WTC11 (cell line): ENCODE data around the gene FMO2.

Source experiments
- TP53 ChIP-seq: sonication (generic); formaldehyde crosslinking; IDR thresholded peaks from 2 replicates; pipeline ENCODE4 v1.8.1; 2023; ENCODE audit warnings: mild to moderate bottlenecking, missing genetic modification reagents
- TF ChIP-seq, protein P1 (sequence below): fragments of 200-600 bp; IDR thresholded peaks from 2 replicates; pipeline ENCODE4 v1.8.0; 2022; ENCODE audit warnings: antibody characterized with exemption
- TF ChIP-seq, protein P2 (sequence below): sonication (generic); formaldehyde crosslinking; IDR thresholded peaks from 2 replicates; pipeline ENCODE4 v1.8.0; 2022; ENCODE audit warnings: mild to moderate bottlenecking, missing genetic modification reagents
- TF ChIP-seq, protein P3 (sequence below): sonication (generic); formaldehyde crosslinking; IDR thresholded peaks from 2 replicates; pipeline ENCODE4 v1.8.1; 2022; ENCODE audit warnings: missing genetic modification reagents, borderline replicate concordance

DNA sequence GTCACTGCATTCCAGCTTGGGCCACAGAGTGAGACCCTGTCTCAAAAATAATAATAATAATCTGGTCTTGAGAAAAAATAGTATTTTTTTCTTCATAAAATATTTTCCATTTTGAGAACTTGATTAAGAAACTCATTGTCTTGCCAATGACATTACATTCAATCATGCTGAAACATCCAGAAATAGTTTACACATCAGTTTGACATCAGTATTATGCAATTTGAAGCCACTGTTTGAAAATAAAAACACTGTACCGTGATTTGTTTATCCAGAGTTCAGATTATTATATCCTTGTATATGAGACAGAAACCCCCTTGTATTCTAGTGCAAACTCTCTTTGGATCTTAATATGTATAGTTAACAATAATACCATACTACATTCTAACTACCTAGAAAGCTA is 6.9 kb downstream of the FMO2 start:
- TF ChIP-seq, protein P1, sequence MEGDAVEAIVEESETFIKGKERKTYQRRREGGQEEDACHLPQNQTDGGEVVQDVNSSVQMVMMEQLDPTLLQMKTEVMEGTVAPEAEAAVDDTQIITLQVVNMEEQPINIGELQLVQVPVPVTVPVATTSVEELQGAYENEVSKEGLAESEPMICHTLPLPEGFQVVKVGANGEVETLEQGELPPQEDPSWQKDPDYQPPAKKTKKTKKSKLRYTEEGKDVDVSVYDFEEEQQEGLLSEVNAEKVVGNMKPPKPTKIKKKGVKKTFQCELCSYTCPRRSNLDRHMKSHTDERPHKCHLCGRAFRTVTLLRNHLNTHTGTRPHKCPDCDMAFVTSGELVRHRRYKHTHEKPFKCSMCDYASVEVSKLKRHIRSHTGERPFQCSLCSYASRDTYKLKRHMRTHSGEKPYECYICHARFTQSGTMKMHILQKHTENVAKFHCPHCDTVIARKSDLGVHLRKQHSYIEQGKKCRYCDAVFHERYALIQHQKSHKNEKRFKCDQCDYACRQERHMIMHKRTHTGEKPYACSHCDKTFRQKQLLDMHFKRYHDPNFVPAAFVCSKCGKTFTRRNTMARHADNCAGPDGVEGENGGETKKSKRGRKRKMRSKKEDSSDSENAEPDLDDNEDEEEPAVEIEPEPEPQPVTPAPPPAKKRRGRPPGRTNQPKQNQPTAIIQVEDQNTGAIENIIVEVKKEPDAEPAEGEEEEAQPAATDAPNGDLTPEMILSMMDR: no peak
- TF ChIP-seq, protein P2, sequence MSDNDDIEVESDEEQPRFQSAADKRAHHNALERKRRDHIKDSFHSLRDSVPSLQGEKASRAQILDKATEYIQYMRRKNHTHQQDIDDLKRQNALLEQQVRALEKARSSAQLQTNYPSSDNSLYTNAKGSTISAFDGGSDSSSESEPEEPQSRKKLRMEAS (CRISPR knock-in tag): no peak
- TF ChIP-seq, protein P3, sequence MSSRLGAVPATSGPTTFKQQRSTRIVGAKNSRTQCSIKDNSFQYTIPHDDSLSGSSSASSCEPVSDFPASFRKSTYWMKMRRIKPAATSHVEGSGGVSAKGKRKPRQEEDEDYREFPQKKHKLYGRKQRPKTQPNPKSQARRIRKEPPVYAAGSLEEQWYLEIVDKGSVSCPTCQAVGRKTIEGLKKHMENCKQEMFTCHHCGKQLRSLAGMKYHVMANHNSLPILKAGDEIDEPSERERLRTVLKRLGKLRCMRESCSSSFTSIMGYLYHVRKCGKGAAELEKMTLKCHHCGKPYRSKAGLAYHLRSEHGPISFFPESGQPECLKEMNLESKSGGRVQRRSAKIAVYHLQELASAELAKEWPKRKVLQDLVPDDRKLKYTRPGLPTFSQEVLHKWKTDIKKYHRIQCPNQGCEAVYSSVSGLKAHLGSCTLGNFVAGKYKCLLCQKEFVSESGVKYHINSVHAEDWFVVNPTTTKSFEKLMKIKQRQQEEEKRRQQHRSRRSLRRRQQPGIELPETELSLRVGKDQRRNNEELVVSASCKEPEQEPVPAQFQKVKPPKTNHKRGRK (CRISPR knock-in tag): no peak
- no peak for TF ChIP-seq TP53 (CRISPR knock-in tag)
